Measurements from ENCODE around the gene ITSN2. TPM values are rescaled to one million over a fixed set of nuclear protein-coding genes. Genes with fewer than 3 reads are reported as not detected.
"Not testable (repeated sequence)": the region's sequence is repeated elsewhere in the genome, so short reads cannot be mapped to it uniquely, and the experiment has no call there.

Gene ITSN2
- total and polyA plus RNA-seq, 4 donors = 21.0 to 36.7 (median 27.5) TPM

DNA sequence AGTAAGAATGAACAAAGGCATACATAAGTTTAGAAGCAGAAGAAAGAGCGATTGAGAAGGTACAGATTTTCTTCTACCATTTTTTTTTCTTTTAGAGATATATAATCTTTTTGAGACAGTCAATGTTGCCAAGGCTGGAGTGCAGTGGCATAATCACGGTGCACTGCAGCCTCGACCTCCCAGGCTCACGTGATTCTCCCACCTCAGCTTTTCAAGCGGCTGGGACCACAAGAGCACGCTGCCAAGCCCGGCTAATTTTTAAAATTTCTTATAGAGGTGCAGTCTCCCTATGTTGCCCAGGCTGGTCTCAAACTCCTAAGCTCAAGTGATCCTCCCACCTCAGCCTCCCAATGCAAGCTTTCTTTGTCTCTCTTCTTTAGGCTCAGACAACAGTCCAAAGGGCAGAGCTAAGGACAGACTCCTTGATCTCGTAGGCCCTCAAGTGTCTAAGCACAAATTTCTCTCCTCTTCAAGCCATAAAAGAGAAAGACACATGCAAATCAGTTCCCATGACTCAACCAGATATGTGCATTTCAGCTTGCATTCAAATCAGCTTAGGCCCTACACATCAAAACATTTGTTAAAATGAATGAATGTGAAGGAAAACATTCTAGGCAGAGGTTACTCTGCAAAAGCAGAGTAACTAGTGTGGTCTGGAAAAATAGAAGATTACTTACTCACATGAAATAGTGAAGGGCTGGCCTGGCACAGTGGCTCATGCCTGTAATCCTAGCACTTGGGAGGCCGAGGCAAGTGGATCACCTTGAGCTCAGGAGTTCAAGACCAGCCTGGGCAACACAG is 18.0 kb downstream of the ITSN2 start:
- H3K9me3 ChIP-seq (ENCODE audit: control insufficient read depth, insufficient read depth, low read length) = no peaks in the 10 kb centered on the region

DNA sequence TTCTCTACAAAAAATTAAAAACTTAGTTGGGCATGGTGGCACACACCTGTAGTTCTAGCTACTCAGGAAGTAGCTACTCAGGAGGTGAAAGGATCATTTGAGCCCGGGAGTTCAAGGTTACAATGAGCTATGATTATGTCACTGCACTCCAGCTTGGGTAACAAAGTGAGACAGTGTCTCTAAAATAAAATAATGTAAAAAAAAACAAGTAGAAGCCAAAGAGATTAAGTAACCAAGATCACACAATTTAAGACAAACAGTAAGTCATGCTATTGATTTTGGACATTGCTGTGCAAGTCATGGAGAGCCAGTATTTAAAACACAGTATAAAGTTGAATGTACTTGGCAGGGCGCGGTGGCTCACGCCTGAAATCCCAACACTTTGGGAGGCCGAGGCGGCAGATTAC is 20.5 kb downstream of the ITSN2 start:
- Histone ChIP-seq H3K4me3 (ENCODE audit: low read depth, low read length) (no peak overlapping the region), H3K27ac (ENCODE audit: low read depth, low read length) (no peak overlapping the region), H3K36me3 (ENCODE audit: control insufficient read depth, insufficient read depth, low read length) (no peaks in the 10 kb centered on the region), H3K9me3 (ENCODE audit: control insufficient read depth, insufficient read depth, low read length) (no peaks in the 10 kb centered on the region), H3K27me3 (ENCODE audit: control insufficient read depth, insufficient read depth, low read length) (no peaks in the 10 kb centered on the region), H3K4me1 (ENCODE audit: control insufficient read depth, insufficient read depth, low read length) (no peaks in the 10 kb centered on the region)
- DNase-seq (ENCODE audit: low read depth in 4 of 6, low spot score in 6 of 6) = no peak
- WGBS (ENCODE audit: insufficient coverage) = 100% methylated on average over 3 of the region's 6 CpGs

More for the DNA sequence above, 18.0 kb downstream of the ITSN2 start:
- no peak overlapping the region for H3K27ac ChIP-seq (ENCODE audit: low read depth, low read length)
- DNase-seq (ENCODE audit: low read depth in 4 of 6, low spot score in 6 of 6) = no peak
- 97% methylated on average over 6 of the region's 9 CpGs for WGBS (ENCODE audit: insufficient coverage)
- H3K27me3 ChIP-seq (ENCODE audit: control insufficient read depth, insufficient read depth, low read length) = no peaks in the 10 kb centered on the region
- no peak overlapping the region for H3K4me3 ChIP-seq (ENCODE audit: low read depth, low read length)
- no peaks in the 10 kb centered on the region for H3K36me3 ChIP-seq (ENCODE audit: control insufficient read depth, insufficient read depth, low read length)
- H3K4me1 ChIP-seq (ENCODE audit: control insufficient read depth, insufficient read depth, low read length) = no peaks in the 10 kb centered on the region

DNA sequence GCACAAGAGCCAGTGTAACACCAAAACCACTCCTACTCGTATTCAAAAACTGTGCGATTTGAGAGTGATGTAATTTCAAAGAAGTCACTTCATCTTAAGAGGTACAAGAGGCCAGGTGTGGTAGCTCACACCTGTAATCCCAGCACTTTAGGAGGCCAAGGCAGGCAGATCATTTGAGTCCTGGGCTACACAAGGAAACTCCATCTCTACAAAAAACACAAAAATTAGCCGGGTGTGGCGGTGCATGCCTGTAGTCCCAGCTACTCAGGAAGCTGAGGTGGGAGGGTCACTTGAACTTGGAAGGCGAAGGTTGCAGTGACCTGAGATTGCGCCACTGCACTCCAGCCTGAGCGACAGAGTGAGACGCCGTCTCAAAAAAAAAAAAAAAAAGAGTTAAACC is 21.2 kb downstream of the ITSN2 start:
- not testable (repeated sequence) for DNase-seq (ENCODE audit: low read depth in 4 of 6, low spot score in 6 of 6)

DNA sequence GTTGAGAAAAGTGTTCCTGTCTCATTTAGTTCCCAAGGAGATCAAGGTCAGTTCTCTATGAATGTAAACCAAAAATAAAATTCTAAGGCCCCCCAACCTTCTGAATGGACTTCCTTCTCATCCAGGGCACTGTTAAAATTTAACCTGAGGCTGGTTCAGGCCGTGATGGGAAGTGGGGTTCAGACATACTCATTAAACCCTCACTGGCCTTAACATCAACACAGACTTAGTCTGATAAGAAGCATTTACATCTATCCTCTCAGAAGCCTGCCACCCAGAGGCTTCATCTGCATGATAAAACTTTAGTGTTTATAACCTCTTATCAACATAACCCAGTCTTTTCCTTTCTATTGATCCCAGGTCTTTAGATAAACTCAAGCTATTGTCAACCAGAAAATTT is 22.4 kb downstream of the ITSN2 start:
- H3K4me3 ChIP-seq (ENCODE audit: low read depth, low read length) = no peak overlapping the region
- H3K27me3 ChIP-seq (ENCODE audit: control insufficient read depth, insufficient read depth, low read length) = no peaks in the 10 kb centered on the region
- no peak for DNase-seq (ENCODE audit: low read depth in 4 of 6, low spot score in 6 of 6)
- no CpG with 5 or more reads among the region's 1 CpG for WGBS (ENCODE audit: insufficient coverage)
- H3K27ac ChIP-seq (ENCODE audit: low read depth, low read length) = no peak overlapping the region
- no peaks in the 10 kb centered on the region for H3K36me3 ChIP-seq (ENCODE audit: control insufficient read depth, insufficient read depth, low read length)
- no peaks in the 10 kb centered on the region for H3K9me3 ChIP-seq (ENCODE audit: control insufficient read depth, insufficient read depth, low read length)
- H3K4me1 ChIP-seq (ENCODE audit: control insufficient read depth, insufficient read depth, low read length) = peaks cover 5% of the 10 kb centered on the region

More for the DNA sequence above, 21.2 kb downstream of the ITSN2 start:
- H3K36me3 ChIP-seq (ENCODE audit: control insufficient read depth, insufficient read depth, low read length); H3K27me3 ChIP-seq (ENCODE audit: control insufficient read depth, insufficient read depth, low read length); H3K4me1 ChIP-seq (ENCODE audit: control insufficient read depth, insufficient read depth, low read length); H3K27ac ChIP-seq (ENCODE audit: low read depth, low read length); H3K4me3 ChIP-seq (ENCODE audit: low read depth, low read length); H3K9me3 ChIP-seq (ENCODE audit: control insufficient read depth, insufficient read depth, low read length): not testable (repeated sequence)
- 96% methylated on average over 7 of the region's 9 CpGs for WGBS (ENCODE audit: insufficient coverage)

DNA sequence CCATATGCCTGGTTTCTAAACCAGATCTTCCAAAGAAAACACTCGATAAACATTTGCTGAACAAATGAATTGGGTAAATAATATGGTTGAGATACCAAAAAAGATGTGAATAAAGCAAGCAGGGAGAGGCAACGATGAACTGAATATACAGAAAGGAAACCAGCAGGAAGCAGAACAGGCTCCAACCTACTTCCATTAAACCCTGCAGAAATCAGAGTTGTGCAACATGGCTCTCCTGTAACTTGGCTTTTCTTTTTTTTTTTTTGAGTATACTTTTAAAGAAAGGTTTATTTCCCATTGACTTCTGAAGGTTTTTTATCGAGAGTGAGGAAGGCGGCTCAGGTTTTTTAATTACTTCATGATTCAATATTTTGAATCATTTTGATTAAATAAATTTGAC is 23.5 kb downstream of the ITSN2 start:
- Histone ChIP-seq H3K9me3 (ENCODE audit: control insufficient read depth, insufficient read depth, low read length) (no peaks in the 10 kb centered on the region), H3K27ac (ENCODE audit: low read depth, low read length) (no peak overlapping the region), H3K4me3 (ENCODE audit: low read depth, low read length) (no peak overlapping the region), H3K36me3 (ENCODE audit: control insufficient read depth, insufficient read depth, low read length) (no peaks in the 10 kb centered on the region), H3K4me1 (ENCODE audit: control insufficient read depth, insufficient read depth, low read length) (peaks cover 5% of the 10 kb centered on the region), H3K27me3 (ENCODE audit: control insufficient read depth, insufficient read depth, low read length) (no peaks in the 10 kb centered on the region)
- DNase-seq (ENCODE audit: low read depth in 4 of 6, low spot score in 6 of 6) = no peak
- no CpG with 5 or more reads among the region's 4 CpGs for WGBS (ENCODE audit: insufficient coverage)

DNA sequence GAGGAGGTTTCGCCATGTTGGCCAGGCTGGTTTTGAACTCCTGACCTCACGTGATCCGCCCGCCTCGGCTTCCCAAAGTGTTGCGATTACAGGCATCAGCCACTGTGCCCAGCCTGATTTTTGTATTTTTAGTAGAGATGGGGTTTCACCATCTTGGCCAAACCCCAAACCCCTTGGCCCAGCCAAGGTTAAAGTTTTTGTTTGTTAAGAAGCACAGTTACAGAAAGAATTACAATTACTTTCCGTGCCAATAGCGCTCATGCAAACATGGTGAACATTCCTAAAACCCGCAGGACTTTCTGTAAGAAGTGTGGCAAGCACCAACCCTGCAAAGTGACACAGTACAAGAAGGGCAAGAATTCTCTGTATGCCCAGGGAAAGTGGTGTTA is 26.1 kb downstream of the ITSN2 start:
- DNase-seq (ENCODE audit: low read depth in 4 of 6, low spot score in 6 of 6) = no peak
- Histone ChIP-seq H3K36me3 (ENCODE audit: control insufficient read depth, insufficient read depth, low read length) (no peaks in the 10 kb centered on the region), H3K27me3 (ENCODE audit: control insufficient read depth, insufficient read depth, low read length) (no peaks in the 10 kb centered on the region), H3K27ac (ENCODE audit: low read depth, low read length) (no peak overlapping the region), H3K4me3 (ENCODE audit: low read depth, low read length) (no peak overlapping the region), H3K4me1 (ENCODE audit: control insufficient read depth, insufficient read depth, low read length) (peaks cover 5% of the 10 kb centered on the region), H3K9me3 (ENCODE audit: control insufficient read depth, insufficient read depth, low read length) (no peaks in the 10 kb centered on the region)
- WGBS (ENCODE audit: insufficient coverage) = no CpG with 5 or more reads among the region's 9 CpGs

DNA sequence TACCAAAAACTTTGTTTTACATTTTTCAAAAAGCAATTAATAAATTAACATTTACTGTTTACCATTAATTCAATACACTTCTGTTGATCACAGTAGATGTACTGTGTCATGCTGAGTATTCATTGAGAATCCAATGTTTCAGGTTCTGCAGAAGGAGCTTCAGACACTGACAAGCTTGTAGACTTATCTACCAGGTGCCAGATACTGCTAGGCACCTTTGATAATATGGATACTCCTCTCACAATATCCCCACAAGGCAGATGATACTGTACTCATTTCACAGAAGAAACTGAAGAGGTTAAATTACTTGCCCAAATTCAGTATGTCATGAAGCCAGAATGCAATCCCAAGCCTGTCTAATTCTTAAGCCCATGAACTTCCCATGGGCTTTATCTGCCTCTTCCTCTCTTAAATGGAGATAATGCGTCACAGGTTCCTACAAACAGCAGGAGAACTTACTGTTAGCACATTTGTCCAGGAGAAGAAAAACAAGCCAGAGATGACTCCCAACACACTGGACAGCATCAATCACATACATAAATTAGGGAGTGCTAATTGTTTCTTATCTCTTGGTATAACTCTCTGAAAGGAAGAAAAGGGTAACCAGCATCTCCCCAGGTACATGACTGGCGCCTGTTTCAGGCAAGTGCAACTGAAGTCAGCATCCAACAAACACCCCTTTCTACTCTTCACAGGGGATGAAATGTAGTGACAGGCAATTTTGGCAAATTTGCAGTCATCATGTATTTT is 27.4 kb downstream of the ITSN2 start:
- no peak for DNase-seq (ENCODE audit: low read depth in 4 of 6, low spot score in 6 of 6)
- H3K9me3 ChIP-seq (ENCODE audit: control insufficient read depth, insufficient read depth, low read length) = no peaks in the 10 kb centered on the region
- no peaks in the 10 kb centered on the region for H3K27me3 ChIP-seq (ENCODE audit: control insufficient read depth, insufficient read depth, low read length)
- WGBS (ENCODE audit: insufficient coverage) = no CpG with 5 or more reads among the region's 2 CpGs
- no peaks in the 10 kb centered on the region for H3K36me3 ChIP-seq (ENCODE audit: control insufficient read depth, insufficient read depth, low read length)
- peaks cover 9% of the 10 kb centered on the region for H3K4me1 ChIP-seq (ENCODE audit: control insufficient read depth, insufficient read depth, low read length)
- H3K4me3 ChIP-seq (ENCODE audit: low read depth, low read length) = no peak overlapping the region
- no peak overlapping the region for H3K27ac ChIP-seq (ENCODE audit: low read depth, low read length)

DNA sequence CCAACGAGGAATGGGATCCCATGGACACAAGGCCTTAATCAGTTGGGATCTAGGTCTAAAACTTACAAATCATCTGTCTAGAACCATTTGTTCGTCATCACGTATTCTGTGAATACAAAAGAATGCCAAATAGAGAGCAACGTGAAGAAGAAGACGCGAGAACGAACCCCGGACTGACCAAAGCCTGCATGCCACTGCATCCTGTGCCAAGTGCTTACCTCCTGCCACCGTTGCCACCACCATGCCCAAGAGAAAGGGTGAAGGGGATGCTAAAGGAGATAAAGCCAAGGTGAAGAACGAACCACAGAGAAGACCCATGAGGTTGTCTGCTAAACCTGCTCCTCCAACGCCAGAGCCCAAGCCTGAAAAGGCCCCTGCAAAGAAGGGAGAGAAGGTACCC is 30.2 kb downstream of the ITSN2 start:
- Histone ChIP-seq H3K4me1 (ENCODE audit: control insufficient read depth, insufficient read depth, low read length) (peaks cover 9% of the 10 kb centered on the region), H3K9me3 (ENCODE audit: control insufficient read depth, insufficient read depth, low read length) (no peaks in the 10 kb centered on the region)
- 89% methylated on average over 8 of the region's 11 CpGs for WGBS (ENCODE audit: insufficient coverage)

DNA sequence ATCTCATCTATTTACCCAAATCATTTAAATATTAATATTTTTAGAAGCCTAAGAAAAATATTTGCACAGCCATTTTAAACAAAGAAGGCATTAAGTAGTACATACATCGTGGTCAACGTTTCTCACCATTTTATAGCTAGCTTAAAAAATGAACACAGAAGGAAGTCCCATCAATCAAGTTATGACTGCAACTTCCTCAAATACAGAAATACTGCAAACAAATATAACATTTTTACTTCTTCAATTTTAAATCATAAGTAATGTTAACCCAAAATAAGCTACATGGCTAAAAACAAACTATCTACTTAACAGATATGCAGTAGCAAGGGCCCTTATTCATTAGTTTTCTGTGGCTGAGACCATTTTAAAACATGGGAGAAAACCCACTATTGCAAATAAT is 30.6 kb downstream of the ITSN2 start:
- no peak overlapping the region for H3K27ac ChIP-seq (ENCODE audit: low read depth, low read length)

More for the DNA sequence above, 30.2 kb downstream of the ITSN2 start:
- H3K4me3 ChIP-seq (ENCODE audit: low read depth, low read length) = no peak overlapping the region
- no peak for DNase-seq (ENCODE audit: low read depth in 4 of 6, low spot score in 6 of 6)
- no peaks in the 10 kb centered on the region for H3K36me3 ChIP-seq (ENCODE audit: control insufficient read depth, insufficient read depth, low read length)
- H3K27me3 ChIP-seq (ENCODE audit: control insufficient read depth, insufficient read depth, low read length) = no peaks in the 10 kb centered on the region
- no peak overlapping the region for H3K27ac ChIP-seq (ENCODE audit: low read depth, low read length)

DNA sequence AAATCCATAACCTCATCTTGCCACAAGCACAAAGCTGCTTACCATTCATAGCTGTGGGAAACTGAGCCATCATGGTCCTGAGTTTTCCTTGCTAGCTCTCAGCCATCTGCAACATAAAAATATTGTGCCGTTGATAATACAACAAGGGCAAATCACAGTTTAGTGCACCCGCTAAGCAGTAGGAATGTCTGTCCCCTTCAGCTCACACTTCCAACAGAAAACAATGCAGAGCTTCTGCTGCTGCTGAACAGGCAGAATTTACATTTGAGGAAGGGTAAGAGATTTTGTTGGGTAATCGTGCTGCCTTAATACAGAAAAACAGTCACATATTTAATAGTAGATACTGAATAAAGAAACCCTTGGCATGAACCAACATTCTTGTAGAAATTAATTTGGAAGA is 32.3 kb downstream of the ITSN2 start:
- no peaks in the 10 kb centered on the region for H3K9me3 ChIP-seq (ENCODE audit: control insufficient read depth, insufficient read depth, low read length)
- H3K4me1 ChIP-seq (ENCODE audit: control insufficient read depth, insufficient read depth, low read length) = peaks cover 4% of the 10 kb centered on the region
- no peaks in the 10 kb centered on the region for H3K36me3 ChIP-seq (ENCODE audit: control insufficient read depth, insufficient read depth, low read length)
- no CpG with 5 or more reads among the region's 3 CpGs for WGBS (ENCODE audit: insufficient coverage)
- H3K27me3 ChIP-seq (ENCODE audit: control insufficient read depth, insufficient read depth, low read length) = no peaks in the 10 kb centered on the region
- H3K4me3 ChIP-seq (ENCODE audit: low read depth, low read length) = no peak overlapping the region
- peak in 2 of 6 donors; percentile 24 to 59 for DNase-seq (ENCODE audit: low read depth in 4 of 6, low spot score in 6 of 6)
- no peak overlapping the region for H3K27ac ChIP-seq (ENCODE audit: low read depth, low read length)

More for the DNA sequence above, 30.6 kb downstream of the ITSN2 start:
- 42% methylated on average over 2 of the region's 2 CpGs for WGBS (ENCODE audit: insufficient coverage)
- DNase-seq (ENCODE audit: low read depth in 4 of 6, low spot score in 6 of 6) = no peak
- no peak overlapping the region for H3K4me3 ChIP-seq (ENCODE audit: low read depth, low read length)
- no peaks in the 10 kb centered on the region for H3K27me3 ChIP-seq (ENCODE audit: control insufficient read depth, insufficient read depth, low read length)
- no peaks in the 10 kb centered on the region for H3K36me3 ChIP-seq (ENCODE audit: control insufficient read depth, insufficient read depth, low read length)
- no peaks in the 10 kb centered on the region for H3K9me3 ChIP-seq (ENCODE audit: control insufficient read depth, insufficient read depth, low read length)
- peaks cover 9% of the 10 kb centered on the region for H3K4me1 ChIP-seq (ENCODE audit: control insufficient read depth, insufficient read depth, low read length)
